SU-DHL-6 (cell line): Measurements from ENCODE around the gene CBX5.
"Not testable (repeated sequence)": the region's sequence is repeated elsewhere in the genome, so short reads cannot be mapped to it uniquely, and the experiment has no call there.

Experiments used
- H2AFZ ChIP-seq: fragments of 200-600 bp; sonication (generic); 2 replicates; pipeline ENCODE4 v1.6.1; 2014; ENCODE audit warnings: low read depth, mild to moderate bottlenecking, moderate library complexity, mixed read lengths, antibody characterized with exemption, low read length; ENCODE audit not compliant: severe bottlenecking
- H3F3A ChIP-seq: fragments of 200-600 bp; shearing (Covaris generic); 2 replicates; pipeline ENCODE4 v1.6.0; 2016; ENCODE audit warnings: antibody characterized with exemption, mild to moderate bottlenecking; ENCODE audit not compliant: insufficient read depth
- H3K27ac ChIP-seq: fragments of 200-600 bp; sonication (generic); 2 replicates; pipeline ENCODE4 v1.5.1; 2016; ENCODE audit warnings: low read depth, mild to moderate bottlenecking, low read length, moderate library complexity, mixed read lengths
- H3K27me3 ChIP-seq: fragments of 200-600 bp; sonication (generic), shearing (Covaris generic); 2 replicates; pipeline ENCODE4 v1.6.0; 2014; ENCODE audit warnings: mild to moderate bottlenecking, low read length
- H3K36me3 ChIP-seq: fragments of 200-600 bp; sonication (generic); 2 replicates; pipeline ENCODE4 v1.6.1; 2014; ENCODE audit warnings: mild to moderate bottlenecking, low read length, mixed read lengths
- H3K4me2 ChIP-seq: fragments of 300-600, 200-600 bp; shearing (Covaris generic), sonication (generic); 2 replicates; pipeline ENCODE4 v1.6.0; 2014; ENCODE audit warnings: low read length, low read depth, mild to moderate bottlenecking; ENCODE audit not compliant: poor library complexity, severe bottlenecking
- H3K4me3 ChIP-seq: fragments of 200-600 bp; sonication (generic); 2 replicates; pipeline ENCODE4 v1.5.1; 2014; ENCODE audit warnings: antibody characterized with exemption, low read length, mild to moderate bottlenecking, mixed read lengths; ENCODE audit not compliant: insufficient read depth, poor library complexity, severe bottlenecking
- H3K79me2 ChIP-seq: fragments of 200-600 bp; sonication (generic); 2 replicates; pipeline ENCODE4 v1.6.1; 2014; ENCODE audit warnings: mild to moderate bottlenecking, low read length, moderate library complexity; ENCODE audit not compliant: insufficient read depth
- H3K9ac ChIP-seq: fragments of 200-600 bp; sonication (generic); 2 replicates; pipeline ENCODE4 v1.7.0; 2014; ENCODE audit warnings: mild to moderate bottlenecking, low read length
- H3K9me2 ChIP-seq: fragments of 200-600 bp; sonication (generic); replicated peaks from 2 replicates; pipeline ENCODE4 v1.6.1; 2014; ENCODE audit warnings: low read length; ENCODE audit not compliant: insufficient read depth
- H3K9me3 ChIP-seq: fragments of 200-600 bp; sonication (generic); 2 replicates; pipeline ENCODE4 v1.6.1; 2014; ENCODE audit warnings: low read length, mixed read lengths; ENCODE audit not compliant: insufficient read depth
- H4K20me1 ChIP-seq: fragments of 200-600 bp; sonication (generic); 2 replicates; pipeline ENCODE4 v1.6.1; 2014; ENCODE audit warnings: low read depth, mild to moderate bottlenecking, antibody characterized with exemption, low read length, moderate library complexity, mixed read lengths
- EZH2phosphoT487 ChIP-seq: fragments of 200-600 bp; sonication (generic), shearing (Covaris generic); conservative IDR thresholded peaks from 2 replicates; pipeline ENCODE4 v1.6.1; 2018; ENCODE audit warnings: mild to moderate bottlenecking, antibody characterized with exemption, low read length, moderate library complexity, mixed read lengths
- TF ChIP-seq, protein P1 (sequence below): fragments of 200-600 bp; sonication (generic); IDR thresholded peaks from one replicate; pipeline ENCODE4 v1.5.1; 2017; ENCODE audit warnings: antibody characterized with exemption, mild to moderate bottlenecking, low read length, moderate library complexity; ENCODE audit not compliant: insufficient read depth, poor library complexity, severe bottlenecking

CBX5 gene

DNA sequence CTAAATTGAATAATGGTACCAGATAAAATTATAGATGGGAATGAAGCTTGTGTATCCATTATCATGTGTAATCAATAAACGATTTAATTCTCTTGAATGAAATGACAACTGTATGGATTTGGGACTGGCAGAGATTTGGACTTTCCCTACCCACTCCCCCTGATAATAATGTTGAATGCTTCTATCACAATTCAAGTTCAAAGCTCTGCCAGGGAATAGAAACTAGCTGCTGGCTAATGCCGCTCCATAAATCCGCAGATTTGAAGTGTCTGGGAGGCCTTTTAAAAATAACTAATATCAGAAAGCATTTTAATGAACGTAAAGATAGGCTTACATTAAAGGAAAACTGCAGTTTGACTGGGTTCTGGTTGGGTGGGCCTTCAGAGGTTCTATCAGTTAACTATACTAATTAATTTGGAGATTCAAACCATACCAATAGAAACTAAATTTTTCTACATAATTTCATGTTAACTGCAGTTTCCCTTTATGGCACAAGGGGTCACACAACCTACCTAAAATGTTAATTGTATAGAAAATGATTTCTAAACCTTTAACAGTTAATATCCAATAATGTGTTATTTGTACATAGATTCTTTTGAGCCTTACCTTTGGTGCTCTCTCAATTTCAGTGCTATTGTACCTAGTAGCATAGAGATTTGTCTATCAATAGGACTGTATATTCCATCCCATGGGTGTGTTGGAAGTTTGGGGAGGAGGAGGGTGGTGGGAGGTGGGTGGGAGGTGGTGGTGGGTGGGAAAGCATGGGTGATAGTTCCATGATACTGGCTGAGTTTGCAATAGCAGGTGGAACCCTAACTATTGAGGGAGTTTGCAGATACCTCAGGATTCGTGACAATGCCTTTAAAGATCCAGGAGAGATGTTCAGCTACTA, 5.5 kb upstream of the CBX5 start:
- TF ChIP-seq, protein P1, sequence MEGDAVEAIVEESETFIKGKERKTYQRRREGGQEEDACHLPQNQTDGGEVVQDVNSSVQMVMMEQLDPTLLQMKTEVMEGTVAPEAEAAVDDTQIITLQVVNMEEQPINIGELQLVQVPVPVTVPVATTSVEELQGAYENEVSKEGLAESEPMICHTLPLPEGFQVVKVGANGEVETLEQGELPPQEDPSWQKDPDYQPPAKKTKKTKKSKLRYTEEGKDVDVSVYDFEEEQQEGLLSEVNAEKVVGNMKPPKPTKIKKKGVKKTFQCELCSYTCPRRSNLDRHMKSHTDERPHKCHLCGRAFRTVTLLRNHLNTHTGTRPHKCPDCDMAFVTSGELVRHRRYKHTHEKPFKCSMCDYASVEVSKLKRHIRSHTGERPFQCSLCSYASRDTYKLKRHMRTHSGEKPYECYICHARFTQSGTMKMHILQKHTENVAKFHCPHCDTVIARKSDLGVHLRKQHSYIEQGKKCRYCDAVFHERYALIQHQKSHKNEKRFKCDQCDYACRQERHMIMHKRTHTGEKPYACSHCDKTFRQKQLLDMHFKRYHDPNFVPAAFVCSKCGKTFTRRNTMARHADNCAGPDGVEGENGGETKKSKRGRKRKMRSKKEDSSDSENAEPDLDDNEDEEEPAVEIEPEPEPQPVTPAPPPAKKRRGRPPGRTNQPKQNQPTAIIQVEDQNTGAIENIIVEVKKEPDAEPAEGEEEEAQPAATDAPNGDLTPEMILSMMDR = no peak
- no peak for TF ChIP-seq EZH2phosphoT487
- H3K9ac ChIP-seq = no peak overlapping the region
- H4K20me1 ChIP-seq = peaks cover 40% of the 10 kb centered on the region
- peaks cover 67% of the 10 kb centered on the region for H3K36me3 ChIP-seq
- no peak overlapping the region for H2AFZ ChIP-seq
- no peak overlapping the region for H3K4me3 ChIP-seq
- no peaks in the 10 kb centered on the region for H3K27me3 ChIP-seq
- H3F3A ChIP-seq = peaks cover 94% of the 10 kb centered on the region
- peaks cover 32% of the 10 kb centered on the region for H3K79me2 ChIP-seq
- H3K9me3 ChIP-seq = no peaks in the 10 kb centered on the region
- no peak overlapping the region for H3K27ac ChIP-seq
- no peaks in the 10 kb centered on the region for H3K9me2 ChIP-seq
- peak overlapping the region; percentile 2 for H3K4me2 ChIP-seq

DNA sequence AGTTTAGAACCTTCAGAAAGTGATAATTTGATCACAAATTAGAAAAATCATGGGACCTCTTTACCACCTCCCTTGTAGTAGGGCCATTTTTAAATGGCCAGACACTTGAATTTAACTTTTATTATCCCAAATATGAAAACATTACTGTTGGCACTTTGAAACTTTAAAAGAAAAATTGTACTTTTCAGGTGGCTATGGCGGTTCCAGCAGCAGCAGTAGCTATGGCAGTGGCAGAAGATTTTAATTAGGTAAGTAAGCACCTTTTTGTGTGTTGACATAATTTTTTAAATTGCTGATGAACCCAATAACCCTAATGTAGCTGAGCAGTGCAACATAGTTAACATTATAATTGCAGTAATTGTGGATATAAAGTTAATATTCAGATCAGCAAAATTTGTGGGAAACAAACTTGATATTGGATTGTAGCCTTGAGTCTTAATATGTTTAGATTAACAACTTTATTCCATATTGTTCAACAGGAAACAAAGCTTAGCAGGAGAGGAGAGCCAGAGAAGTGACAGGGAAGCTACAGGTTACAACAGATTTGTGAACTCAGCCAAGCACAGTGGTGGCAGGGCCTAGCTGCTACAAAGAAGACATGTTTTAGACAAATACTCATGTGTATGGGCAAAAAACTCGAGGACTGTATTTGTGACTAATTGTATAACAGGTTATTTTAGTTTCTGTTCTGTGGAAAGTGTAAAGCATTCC, 4.3 kb upstream of the CBX5 start:
- Histone ChIP-seq H3F3A (peaks cover 84% of the 10 kb centered on the region), H4K20me1 (peaks cover 40% of the 10 kb centered on the region), H3K4me2 (peak overlapping the region; percentile 77), H3K9ac (peak overlapping the region; percentile 96; the same call in 1 of the 2 replicates), H3K36me3 (peaks cover 69% of the 10 kb centered on the region), H3K79me2 (peaks cover 36% of the 10 kb centered on the region)
- H3K4me3 ChIP-seq, H3K9me3 ChIP-seq, H3K27ac ChIP-seq, H3K27me3 ChIP-seq, H2AFZ ChIP-seq, H3K9me2 ChIP-seq: not testable (repeated sequence)

DNA sequence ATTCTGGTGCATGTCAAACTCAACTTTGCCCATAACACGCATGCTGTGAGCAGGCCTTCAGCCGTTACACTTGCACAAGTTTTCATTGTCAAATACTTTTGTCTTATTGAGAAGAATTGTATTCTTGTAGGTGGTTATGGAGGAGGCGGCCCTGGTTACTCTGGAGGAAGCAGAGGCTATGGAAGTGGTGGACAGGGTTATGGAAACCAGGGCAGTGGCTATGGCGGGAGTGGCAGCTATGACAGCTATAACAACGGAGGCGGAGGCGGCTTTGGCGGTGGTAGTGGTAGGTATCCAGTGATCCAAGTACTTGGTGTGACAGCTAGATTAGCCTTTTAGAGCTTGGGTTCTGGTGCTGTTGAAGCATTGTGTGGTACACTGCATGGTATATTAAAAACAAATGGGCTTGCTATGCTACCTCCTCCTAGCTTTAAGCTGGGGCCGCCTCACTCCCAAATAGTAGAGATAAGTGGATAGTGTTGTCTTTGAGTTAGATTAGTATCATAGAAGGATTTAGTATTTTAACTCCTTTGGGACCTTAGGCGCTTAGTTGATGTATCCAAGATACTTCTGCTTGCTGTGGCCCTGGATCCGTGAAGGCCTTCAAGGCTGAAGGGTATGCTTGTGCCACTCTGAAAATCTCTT, 3.1 kb upstream of the CBX5 start:
- H3K27ac ChIP-seq = no peak overlapping the region
- H3K9me2 ChIP-seq = no peaks in the 10 kb centered on the region
- no peak overlapping the region for H2AFZ ChIP-seq
- peak overlapping the region; percentile 77 for H3K4me2 ChIP-seq
- H3K36me3 ChIP-seq = peaks cover 79% of the 10 kb centered on the region
- no peaks in the 10 kb centered on the region for H3K9me3 ChIP-seq
- H4K20me1 ChIP-seq = peaks cover 40% of the 10 kb centered on the region
- no peaks in the 10 kb centered on the region for H3K27me3 ChIP-seq
- H3K9ac ChIP-seq = peak overlapping the region; percentile 96
- H3K79me2 ChIP-seq = peaks cover 47% of the 10 kb centered on the region
- H3K4me3 ChIP-seq = peak overlapping the region; percentile 71
- peaks cover 81% of the 10 kb centered on the region for H3F3A ChIP-seq
- TF ChIP-seq, protein P1 = no peak
- TF ChIP-seq EZH2phosphoT487 = no peak

DNA sequence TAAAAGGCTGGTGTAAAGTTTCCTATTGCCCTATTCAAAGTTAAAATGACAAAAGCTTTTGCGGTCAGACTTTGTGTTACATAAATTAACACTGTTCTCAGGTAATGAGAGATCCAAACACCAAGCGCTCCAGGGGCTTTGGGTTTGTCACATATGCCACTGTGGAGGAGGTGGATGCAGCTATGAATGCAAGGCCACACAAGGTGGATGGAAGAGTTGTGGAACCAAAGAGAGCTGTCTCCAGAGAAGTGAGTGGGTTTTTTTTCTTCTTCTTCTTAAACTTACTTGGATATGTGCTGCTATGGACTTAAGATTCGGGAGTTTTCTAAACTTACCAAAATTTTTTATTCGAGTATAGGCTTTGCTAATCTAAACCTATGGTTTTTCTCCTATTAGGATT, 1.8 kb upstream of the CBX5 start:
- H3K27me3 ChIP-seq, H3K9me3 ChIP-seq, H2AFZ ChIP-seq, H3K9me2 ChIP-seq: not testable (repeated sequence)
- H4K20me1 ChIP-seq = peaks cover 42% of the 10 kb centered on the region
- H3K27ac ChIP-seq = peak overlapping the region; percentile 91
- peaks cover 70% of the 10 kb centered on the region for H3K36me3 ChIP-seq
- peak overlapping the region; percentile 77 for H3K4me2 ChIP-seq
- H3K9ac ChIP-seq = peak overlapping the region; percentile 96
- H3F3A ChIP-seq = peaks cover 69% of the 10 kb centered on the region
- peak overlapping the region; percentile 71 for H3K4me3 ChIP-seq
- peaks cover 61% of the 10 kb centered on the region for H3K79me2 ChIP-seq

DNA sequence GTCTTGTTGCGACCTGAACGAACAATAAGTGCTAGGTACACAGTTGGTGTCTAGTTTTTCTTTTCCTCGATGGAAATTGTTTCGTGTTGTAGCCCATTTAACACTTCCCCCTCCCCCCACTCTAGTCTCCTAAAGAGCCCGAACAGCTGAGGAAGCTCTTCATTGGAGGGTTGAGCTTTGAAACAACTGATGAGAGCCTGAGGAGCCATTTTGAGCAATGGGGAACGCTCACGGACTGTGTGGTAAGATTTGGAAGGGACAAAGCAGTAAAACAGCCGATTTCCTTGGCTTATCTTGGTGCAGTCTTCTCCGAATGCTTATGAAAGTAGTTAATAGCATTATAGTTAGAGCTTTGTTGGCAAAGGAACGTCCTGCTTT, 1.3 kb upstream of the CBX5 start:
- Histone ChIP-seq H3K36me3 (peaks cover 66% of the 10 kb centered on the region), H3K9ac (peak overlapping the region; percentile 96), H3K79me2 (peaks cover 65% of the 10 kb centered on the region), H3K4me2 (peak overlapping the region; percentile 77), H3F3A (peaks cover 69% of the 10 kb centered on the region), H4K20me1 (peaks cover 37% of the 10 kb centered on the region), H3K27ac (peak overlapping the region; percentile 91), H3K4me3 (peak overlapping the region; percentile 71)
- H2AFZ ChIP-seq, H3K27me3 ChIP-seq, H3K9me3 ChIP-seq, H3K9me2 ChIP-seq: not testable (repeated sequence)
